GM20431 (cell line): ENCODE data around the gene TRIM5.
"Not testable (repeated sequence)": the region's sequence is repeated elsewhere in the genome, so short reads cannot be mapped to it uniquely, and the experiment has no call there.

ENCODE experiments used
- in situ Hi-C: fragments of 300-500 bp; cut with MseI, MboI; formaldehyde crosslinking; loops from one replicate; pipeline ENCODE4 v1.15.0; 2020; ENCODE audit warnings: low sequenced_read_pairs; ENCODE audit not compliant: unreplicated experiment

The TRIM5 gene

GRCh38 chr11:5690216-5690615, 5.3 kb upstream of the TRIM5 start:
- in situ Hi-C loops: no loop called here

- in situ Hi-C loops: no loop called here
Measured at GRCh38 chr11:5689551-5689983, 4.7 kb upstream of the TRIM5 start, which contains the start of gene TRIM22. Gene TRIM22, plus strand, starts transcription at chr11:5689790. Its CDS starts 6,443 bp downstream, at chr11:5696233.

GRCh38 chr11:5688482-5688881, 3.6 kb upstream of the TRIM5 start:
- in situ Hi-C loops: no loop called here

GRCh38 chr11:5686426-5686825, 1.6 kb upstream of the TRIM5 start:
- in situ Hi-C loops: no loop called here

GRCh38 chr11:5684036-5684645, 733 bp downstream of the TRIM5 start:
- in situ Hi-C loops: no loop called here

GRCh38 chr11:5683620-5684019, 1.3 kb downstream of the TRIM5 start:
- in situ Hi-C loops: not testable (repeated sequence)

- in situ Hi-C loops: not testable (repeated sequence)
Measured at GRCh38 chr11:5682890-5683441, 1.9 kb downstream of the TRIM5 start.

GRCh38 chr11:5679811-5680210, 5.1 kb downstream of the TRIM5 start:
- in situ Hi-C loops: no loop called here

- in situ Hi-C loops: no loop called here
Measured at GRCh38 chr11:5674391-5674790, 10.5 kb downstream of the TRIM5 start.

- in situ Hi-C loops: no loop called here
Measured at GRCh38 chr11:5671831-5672230, 13.0 kb downstream of the TRIM5 start.

- in situ Hi-C loops: no loop called here
Measured at GRCh38 chr11:5666402-5666793, 18.5 kb downstream of the TRIM5 start.

- in situ Hi-C loops: no loop called here
Measured at GRCh38 chr11:5665746-5666401, 19.0 kb downstream of the TRIM5 start.

GRCh38 chr11:5665051-5665570, 19.8 kb downstream of the TRIM5 start:
- in situ Hi-C loops: no loop called here

- in situ Hi-C loops: no loop called here
Measured at GRCh38 chr11:5663511-5663910, 21.4 kb downstream of the TRIM5 start.

GRCh38 chr11:5658318-5658717, 26.6 kb downstream of the TRIM5 start:
- in situ Hi-C loops: no loop called here

GRCh38 chr11:5656956-5657355, 27.9 kb downstream of the TRIM5 start:
- in situ Hi-C loops: not testable (repeated sequence)

- in situ Hi-C loops: no loop called here
Measured at GRCh38 chr11:5655474-5655873, 29.4 kb downstream of the TRIM5 start.

GRCh38 chr11:5646139-5646538, 38.7 kb downstream of the TRIM5 start:
- in situ Hi-C loops: no loop called here

GRCh38 chr11:5643585-5643984, 41.3 kb downstream of the TRIM5 start:
- in situ Hi-C loops: no loop called here

- in situ Hi-C loops: no loop called here
Measured at GRCh38 chr11:5639953-5640352, 44.9 kb downstream of the TRIM5 start.

- in situ Hi-C loops: no loop called here
Measured at GRCh38 chr11:5631969-5632635, 52.8 kb downstream of the TRIM5 start.
